ENCODE measurements around the gene LMF2. TPM values are rescaled to one million over a fixed set of nuclear protein-coding genes. Genes with fewer than 3 reads are reported as not detected.

Gene LMF2
- polyA plus RNA-seq, 1 donor (not counting 4 experiments of a cell fraction or from before 2014, with no cell fraction given), result 13.2 TPM

DNA sequence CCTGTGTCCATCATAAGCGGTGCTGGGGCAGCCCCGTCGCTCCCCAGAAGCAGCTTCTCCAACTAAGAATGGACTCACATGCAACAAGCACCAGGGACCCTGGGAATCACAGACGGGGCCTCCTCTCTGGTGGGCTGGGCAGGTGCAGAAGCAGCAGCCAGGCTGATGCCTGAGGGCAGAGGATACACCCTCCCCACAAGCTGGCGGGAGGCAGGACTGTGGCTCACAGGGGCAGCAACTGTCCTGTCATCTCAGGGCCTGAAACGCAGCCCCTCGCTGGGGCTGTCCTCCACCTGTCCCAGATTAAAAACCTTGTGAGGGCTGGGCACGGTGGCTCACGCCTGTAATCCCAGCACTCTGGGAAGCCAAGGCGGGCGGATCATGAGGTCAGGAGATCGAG is 29.6 kb downstream of the LMF2 start:
- DNase-seq (ENCODE audit: low read depth, low spot score), result no peak
- no peak for FAIRE-seq
- TF ChIP-seq, protein P1, sequence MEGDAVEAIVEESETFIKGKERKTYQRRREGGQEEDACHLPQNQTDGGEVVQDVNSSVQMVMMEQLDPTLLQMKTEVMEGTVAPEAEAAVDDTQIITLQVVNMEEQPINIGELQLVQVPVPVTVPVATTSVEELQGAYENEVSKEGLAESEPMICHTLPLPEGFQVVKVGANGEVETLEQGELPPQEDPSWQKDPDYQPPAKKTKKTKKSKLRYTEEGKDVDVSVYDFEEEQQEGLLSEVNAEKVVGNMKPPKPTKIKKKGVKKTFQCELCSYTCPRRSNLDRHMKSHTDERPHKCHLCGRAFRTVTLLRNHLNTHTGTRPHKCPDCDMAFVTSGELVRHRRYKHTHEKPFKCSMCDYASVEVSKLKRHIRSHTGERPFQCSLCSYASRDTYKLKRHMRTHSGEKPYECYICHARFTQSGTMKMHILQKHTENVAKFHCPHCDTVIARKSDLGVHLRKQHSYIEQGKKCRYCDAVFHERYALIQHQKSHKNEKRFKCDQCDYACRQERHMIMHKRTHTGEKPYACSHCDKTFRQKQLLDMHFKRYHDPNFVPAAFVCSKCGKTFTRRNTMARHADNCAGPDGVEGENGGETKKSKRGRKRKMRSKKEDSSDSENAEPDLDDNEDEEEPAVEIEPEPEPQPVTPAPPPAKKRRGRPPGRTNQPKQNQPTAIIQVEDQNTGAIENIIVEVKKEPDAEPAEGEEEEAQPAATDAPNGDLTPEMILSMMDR (optimal IDR thresholded peaks at IDR 0.05 in 1 of 3, IDR thresholded peaks at IDR 0.05 in 1 of 3, conservative IDR thresholded peaks at IDR 0.05 in 1 of 3; ENCODE audit: extremely low read depth in 1 of 3, insufficient read depth in 2 of 3, low read length in 3 of 3), result no peak
- TF ChIP-seq EZH2 (IDR thresholded peaks at IDR 0.05; ENCODE audit: low read length), result no peak

DNA sequence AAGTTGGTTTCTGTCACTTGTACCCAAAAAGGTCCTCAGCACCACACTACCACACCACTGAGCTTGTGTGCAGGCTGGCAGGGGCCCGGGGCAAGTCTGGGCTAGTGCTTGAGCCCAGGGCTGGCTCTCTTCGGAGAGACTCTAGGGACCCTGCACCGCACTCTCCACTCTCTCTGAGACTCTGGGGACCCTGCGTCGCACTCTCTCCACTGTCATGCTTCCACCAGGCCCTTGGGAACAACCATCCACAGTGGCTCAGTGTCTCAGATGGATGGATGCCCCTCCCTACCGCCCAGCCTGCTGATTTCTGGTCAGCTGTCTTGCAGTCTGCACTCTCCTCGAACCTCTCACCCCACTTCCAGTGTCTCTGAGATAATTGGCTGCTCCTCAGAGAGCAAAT is 30.6 kb downstream of the LMF2 start:
- H3K4me3 ChIP-seq (ENCODE audit: control insufficient read depth in 2 of 3, extremely low read depth in 1 of 3, insufficient read depth in 2 of 3, low read depth in 1 of 3, low read length in 3 of 3), result no peak overlapping the region
- H3K4me1 ChIP-seq (ENCODE audit: control insufficient read depth, extremely low read depth, insufficient read depth, low read length), result peaks cover 35% of the 10 kb centered on the region

More for the DNA sequence above, 29.6 kb downstream of the LMF2 start:
- Histone ChIP-seq H3K79me2 (ENCODE audit: control insufficient read depth, insufficient read depth, low read length) (peaks cover 16% of the 10 kb centered on the region), H3K36me3 (ENCODE audit: control insufficient read depth in 2 of 2, extremely low read depth in 1 of 2, insufficient read depth in 2 of 2, low read length in 2 of 2) (peaks cover 1 to 6% of the 10 kb centered on the region in 2 experiments), H3K27me3 (ENCODE audit: control insufficient read depth, extremely low read depth, insufficient read depth, low read length) (peaks cover 25% of the 10 kb centered on the region), H3K4me3 (ENCODE audit: control insufficient read depth in 2 of 3, extremely low read depth in 1 of 3, insufficient read depth in 2 of 3, low read depth in 1 of 3, low read length in 3 of 3) (no peak overlapping the region), H3K9me3 (ENCODE audit: control insufficient read depth, low read depth, low read length) (no peaks in the 10 kb centered on the region), H3K9me1 (ENCODE audit: control insufficient read depth, extremely low read depth, insufficient read depth, low read length) (peaks cover 4% of the 10 kb centered on the region), H3K27ac (ENCODE audit: control insufficient read depth, insufficient read depth, low read length) (no peak overlapping the region), H3K4me1 (ENCODE audit: control insufficient read depth, extremely low read depth, insufficient read depth, low read length) (peaks cover 25% of the 10 kb centered on the region), H4K20me1 (ENCODE audit: control insufficient read depth, extremely low read depth, insufficient read depth, low read length) (peaks cover 11% of the 10 kb centered on the region), H3K4me2 (ENCODE audit: control insufficient read depth, extremely low read depth, insufficient read depth, low read depth, low read length) (no peak overlapping the region), H3K9ac (ENCODE audit: control insufficient read depth, extremely low read depth, insufficient read depth, low read length) (no peak overlapping the region), H2AFZ (ENCODE audit: control insufficient read depth, low read length) (no peak overlapping the region)
- dilution Hi-C loops (cut with MboI; ENCODE audit: extremely low pct_ligation_motif_present, low sequenced_read_pairs), result no loop called here

More for the DNA sequence above, 30.6 kb downstream of the LMF2 start:
- peak overlapping the region; percentile 47 for H2AFZ ChIP-seq (ENCODE audit: control insufficient read depth, low read length)
- H3K4me2 ChIP-seq (ENCODE audit: control insufficient read depth, extremely low read depth, insufficient read depth, low read depth, low read length), result peak overlapping the region; percentile 46
- H3K9me3 ChIP-seq (ENCODE audit: control insufficient read depth, low read depth, low read length), result no peaks in the 10 kb centered on the region
- peaks cover 27% of the 10 kb centered on the region for H3K79me2 ChIP-seq (ENCODE audit: control insufficient read depth, insufficient read depth, low read length)
- H3K9ac ChIP-seq (ENCODE audit: control insufficient read depth, extremely low read depth, insufficient read depth, low read length), result no peak overlapping the region
- DNase-seq (ENCODE audit: low read depth, low spot score) (no peak), FAIRE-seq (peak; percentile 64)
- peaks cover 21% of the 10 kb centered on the region for H4K20me1 ChIP-seq (ENCODE audit: control insufficient read depth, extremely low read depth, insufficient read depth, low read length)
- no peak for TF ChIP-seq EZH2 (IDR thresholded peaks at IDR 0.05; ENCODE audit: low read length)
- TF ChIP-seq, protein P1 (optimal IDR thresholded peaks at IDR 0.05 in 1 of 3, IDR thresholded peaks at IDR 0.05 in 1 of 3, conservative IDR thresholded peaks at IDR 0.05 in 1 of 3; ENCODE audit: extremely low read depth in 1 of 3, insufficient read depth in 2 of 3, low read length in 3 of 3), result no peak
- H3K27me3 ChIP-seq (ENCODE audit: control insufficient read depth, extremely low read depth, insufficient read depth, low read length), result peaks cover 14% of the 10 kb centered on the region
- dilution Hi-C loops (cut with MboI; ENCODE audit: extremely low pct_ligation_motif_present, low sequenced_read_pairs), result no loop called here
- H3K9me1 ChIP-seq (ENCODE audit: control insufficient read depth, extremely low read depth, insufficient read depth, low read length), result peaks cover 6% of the 10 kb centered on the region
- H3K27ac ChIP-seq (ENCODE audit: control insufficient read depth, insufficient read depth, low read length), result no peak overlapping the region
- peaks cover 1 to 16% of the 10 kb centered on the region in 2 experiments for H3K36me3 ChIP-seq (ENCODE audit: control insufficient read depth in 2 of 2, extremely low read depth in 1 of 2, insufficient read depth in 2 of 2, low read length in 2 of 2)

All from keratinocyte (primary cell).